Measurements from ENCODE around the gene MRPS7. TPM values are rescaled to one million over a fixed set of nuclear protein-coding genes. Genes with fewer than 3 reads are reported as not detected.

The MRPS7 gene
- total and polyA plus RNA-seq, 9 of the 15 experiments (the other 6 are each of a cell fraction or from before 2014, with no cell fraction given), result 107 to 244 (median 132) TPM

DNA sequence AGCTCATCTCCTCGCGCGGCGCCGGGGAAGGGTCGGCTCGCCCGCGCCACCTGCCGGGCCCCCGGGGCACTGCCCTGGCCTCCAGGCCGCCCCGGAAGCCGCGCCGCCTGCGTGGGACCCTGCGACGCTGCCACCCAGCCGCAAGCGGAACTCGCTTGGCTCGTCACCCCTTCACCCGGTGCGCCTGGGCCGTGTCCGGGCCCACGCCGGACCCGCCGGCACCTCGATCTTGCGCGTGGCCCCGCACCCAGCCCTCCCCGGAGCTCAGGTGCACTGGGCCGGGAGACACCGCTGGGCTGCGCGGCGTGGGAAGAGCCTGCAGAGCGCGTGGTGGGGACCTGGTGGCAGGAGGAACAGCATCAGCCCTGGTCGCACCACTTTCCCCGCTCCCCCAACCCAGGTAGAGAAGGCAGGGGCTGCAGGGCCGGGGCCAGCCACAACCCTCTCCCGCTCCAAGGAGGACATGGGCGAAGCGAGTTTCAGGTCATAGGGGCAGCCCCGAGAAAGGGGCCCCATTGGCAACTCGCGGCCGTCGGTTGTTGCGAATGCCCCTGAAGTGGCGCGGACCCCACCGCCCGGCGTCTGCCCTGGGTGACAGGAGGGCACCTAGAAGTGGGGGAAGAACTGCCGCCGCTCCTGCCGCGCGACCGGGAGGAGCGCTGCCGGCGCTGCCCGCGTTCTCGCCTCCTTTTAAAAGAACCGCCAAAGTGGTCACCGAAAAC is 9.7 kb downstream of the MRPS7 start (continued):
- TF ChIP-seq, protein P1, sequence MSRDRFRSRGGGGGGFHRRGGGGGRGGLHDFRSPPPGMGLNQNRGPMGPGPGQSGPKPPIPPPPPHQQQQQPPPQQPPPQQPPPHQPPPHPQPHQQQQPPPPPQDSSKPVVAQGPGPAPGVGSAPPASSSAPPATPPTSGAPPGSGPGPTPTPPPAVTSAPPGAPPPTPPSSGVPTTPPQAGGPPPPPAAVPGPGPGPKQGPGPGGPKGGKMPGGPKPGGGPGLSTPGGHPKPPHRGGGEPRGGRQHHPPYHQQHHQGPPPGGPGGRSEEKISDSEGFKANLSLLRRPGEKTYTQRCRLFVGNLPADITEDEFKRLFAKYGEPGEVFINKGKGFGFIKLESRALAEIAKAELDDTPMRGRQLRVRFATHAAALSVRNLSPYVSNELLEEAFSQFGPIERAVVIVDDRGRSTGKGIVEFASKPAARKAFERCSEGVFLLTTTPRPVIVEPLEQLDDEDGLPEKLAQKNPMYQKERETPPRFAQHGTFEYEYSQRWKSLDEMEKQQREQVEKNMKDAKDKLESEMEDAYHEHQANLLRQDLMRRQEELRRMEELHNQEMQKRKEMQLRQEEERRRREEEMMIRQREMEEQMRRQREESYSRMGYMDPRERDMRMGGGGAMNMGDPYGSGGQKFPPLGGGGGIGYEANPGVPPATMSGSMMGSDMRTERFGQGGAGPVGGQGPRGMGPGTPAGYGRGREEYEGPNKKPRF (IDR thresholded peaks at IDR 0.05; ENCODE audit: low read depth, low read length), result no peak
- TF ChIP-seq, protein P2, sequence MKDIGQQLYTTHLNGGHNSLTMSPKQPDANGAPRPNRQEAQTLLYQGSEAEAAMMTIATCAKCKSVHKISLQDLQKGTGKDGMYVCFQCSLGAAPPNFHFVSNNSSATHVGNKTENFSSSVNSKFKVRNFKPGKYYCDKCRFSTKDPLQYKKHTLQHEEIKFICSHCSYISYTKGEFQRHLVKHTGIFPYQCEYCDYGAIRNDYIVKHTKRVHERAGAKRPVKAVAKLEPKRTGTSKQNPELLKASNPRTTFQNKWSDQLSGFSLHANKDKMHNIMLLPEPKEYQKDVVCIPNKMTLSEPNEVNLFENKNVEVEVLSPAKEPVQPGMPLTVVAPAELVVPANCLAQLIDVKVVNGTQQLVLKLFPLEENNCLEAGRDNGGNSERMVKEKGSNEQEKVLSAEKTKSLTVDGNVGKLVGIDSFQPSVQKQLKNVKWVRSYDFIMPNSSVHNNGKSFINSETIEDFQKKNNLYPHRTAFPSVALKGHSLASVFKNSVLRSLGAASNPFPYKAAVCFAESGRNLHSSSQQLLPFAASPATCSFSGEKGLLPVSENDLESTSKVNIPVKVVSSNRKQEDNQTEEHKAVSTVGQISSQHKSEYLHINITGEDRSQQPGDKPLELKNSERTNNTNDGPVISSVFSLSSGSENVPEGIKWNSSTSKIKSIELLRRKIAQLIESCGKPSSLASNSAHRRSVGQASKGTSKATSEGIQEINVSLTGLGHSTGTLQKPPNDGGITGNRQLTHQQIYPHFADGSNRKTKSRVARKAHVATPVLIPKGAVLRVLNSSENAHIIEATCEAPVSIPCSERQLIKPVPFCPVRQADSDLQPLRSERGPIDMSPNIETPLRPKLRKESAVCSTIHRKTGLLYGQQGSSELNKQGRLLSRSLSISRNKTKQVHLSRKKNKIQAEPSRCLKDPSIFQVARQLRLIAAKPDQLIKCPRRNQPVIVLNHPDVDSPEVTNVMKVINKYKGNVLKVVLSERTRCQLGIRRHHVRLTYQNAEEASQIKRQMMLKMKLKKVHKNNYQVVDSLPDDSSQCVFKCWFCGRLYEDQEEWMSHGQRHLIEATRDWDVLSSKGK (CRISPR knock-in tag; IDR thresholded peaks at IDR 0.05), result no peak
- TF ChIP-seq, protein P3, sequence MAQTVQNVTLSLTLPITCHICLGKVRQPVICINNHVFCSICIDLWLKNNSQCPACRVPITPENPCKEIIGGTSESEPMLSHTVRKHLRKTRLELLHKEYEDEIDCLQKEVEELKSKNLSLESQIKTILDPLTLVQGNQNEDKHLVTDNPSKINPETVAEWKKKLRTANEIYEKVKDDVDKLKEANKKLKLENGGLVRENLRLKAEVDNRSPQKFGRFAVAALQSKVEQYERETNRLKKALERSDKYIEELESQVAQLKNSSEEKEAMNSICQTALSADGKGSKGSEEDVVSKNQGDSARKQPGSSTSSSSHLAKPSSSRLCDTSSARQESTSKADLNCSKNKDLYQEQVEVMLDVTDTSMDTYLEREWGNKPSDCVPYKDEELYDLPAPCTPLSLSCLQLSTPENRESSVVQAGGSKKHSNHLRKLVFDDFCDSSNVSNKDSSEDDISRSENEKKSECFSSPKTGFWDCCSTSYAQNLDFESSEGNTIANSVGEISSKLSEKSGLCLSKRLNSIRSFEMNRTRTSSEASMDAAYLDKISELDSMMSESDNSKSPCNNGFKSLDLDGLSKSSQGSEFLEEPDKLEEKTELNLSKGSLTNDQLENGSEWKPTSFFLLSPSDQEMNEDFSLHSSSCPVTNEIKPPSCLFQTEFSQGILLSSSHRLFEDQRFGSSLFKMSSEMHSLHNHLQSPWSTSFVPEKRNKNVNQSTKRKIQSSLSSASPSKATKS (CRISPR knock-in tag; IDR thresholded peaks at IDR 0.05), result no peak
- no peak for TF ChIP-seq EP300 (IDR thresholded peaks at IDR 0.05; ENCODE audit: low read length)
- TF ChIP-seq JUN (IDR thresholded peaks at IDR 0.05; ENCODE audit: borderline replicate concordance, low read depth, low read length), result 0 out of 2 replicates have a peak, but pooled peaks have one; percentile 13
- TF ChIP-seq JUN (CRISPR knock-in tag; IDR thresholded peaks at IDR 0.05; ENCODE audit: borderline replicate concordance), result peak; percentile 47; the same call in 1 of the 2 replicates
- no peak for TF ChIP-seq ZNF133 (CRISPR knock-in tag; IDR thresholded peaks at IDR 0.05)
- no peak for TF ChIP-seq ZKSCAN1 (IDR thresholded peaks at IDR 0.05; ENCODE audit: low read depth, low read length)
- TF ChIP-seq, protein P4, sequence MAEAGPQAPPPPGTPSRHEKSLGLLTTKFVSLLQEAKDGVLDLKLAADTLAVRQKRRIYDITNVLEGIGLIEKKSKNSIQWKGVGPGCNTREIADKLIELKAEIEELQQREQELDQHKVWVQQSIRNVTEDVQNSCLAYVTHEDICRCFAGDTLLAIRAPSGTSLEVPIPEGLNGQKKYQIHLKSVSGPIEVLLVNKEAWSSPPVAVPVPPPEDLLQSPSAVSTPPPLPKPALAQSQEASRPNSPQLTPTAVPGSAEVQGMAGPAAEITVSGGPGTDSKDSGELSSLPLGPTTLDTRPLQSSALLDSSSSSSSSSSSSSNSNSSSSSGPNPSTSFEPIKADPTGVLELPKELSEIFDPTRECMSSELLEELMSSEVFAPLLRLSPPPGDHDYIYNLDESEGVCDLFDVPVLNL (CRISPR knock-in tag; IDR thresholded peaks at IDR 0.05; ENCODE audit: low read depth), result peak; percentile 81; the same call in 1 of the 2 replicates
- TF ChIP-seq DNMT1 (IDR thresholded peaks at IDR 0.05), result no peak
- TF ChIP-seq, protein P5, sequence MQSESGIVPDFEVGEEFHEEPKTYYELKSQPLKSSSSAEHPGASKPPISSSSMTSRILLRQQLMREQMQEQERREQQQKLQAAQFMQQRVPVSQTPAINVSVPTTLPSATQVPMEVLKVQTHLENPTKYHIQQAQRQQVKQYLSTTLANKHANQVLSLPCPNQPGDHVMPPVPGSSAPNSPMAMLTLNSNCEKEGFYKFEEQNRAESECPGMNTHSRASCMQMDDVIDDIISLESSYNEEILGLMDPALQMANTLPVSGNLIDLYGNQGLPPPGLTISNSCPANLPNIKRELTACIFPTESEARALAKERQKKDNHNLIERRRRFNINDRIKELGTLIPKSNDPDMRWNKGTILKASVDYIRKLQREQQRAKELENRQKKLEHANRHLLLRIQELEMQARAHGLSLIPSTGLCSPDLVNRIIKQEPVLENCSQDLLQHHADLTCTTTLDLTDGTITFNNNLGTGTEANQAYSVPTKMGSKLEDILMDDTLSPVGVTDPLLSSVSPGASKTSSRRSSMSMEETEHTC (IDR thresholded peaks at IDR 0.05), result no peak
- no peak for TF ChIP-seq TCF7 (IDR thresholded peaks at IDR 0.05; ENCODE audit: borderline replicate concordance)
- TF ChIP-seq ZNF695 (CRISPR knock-in tag; IDR thresholded peaks at IDR 0.05), result no peak
- TF ChIP-seq RFX7 (CRISPR knock-in tag; IDR thresholded peaks at IDR 0.05), result no peak
- no peak for TF ChIP-seq FOXJ2 (tag; IDR thresholded peaks at IDR 0.05)
- TF ChIP-seq ZNF75A (CRISPR knock-in tag; IDR thresholded peaks at IDR 0.05), result no peak
- TF ChIP-seq HIVEP1 (CRISPR knock-in tag; IDR thresholded peaks at IDR 0.05), result no peak
- TF ChIP-seq EWSR1 (IDR thresholded peaks at IDR 0.05; ENCODE audit: borderline replicate concordance, low read depth, partially characterized antibody), result no peak

Data from K562 (cell line).